Activated CD4-positive, alpha-beta T cell treated with anti-CD3 and anti-CD28 coated beads, Interleukin-2, amount 50 U/mL, for 48 hours (primary cell): Measurements from ENCODE around the gene TENT5C.

Source experiments
- DNase-seq, 2 experiments: peaks; one replicate each; pipeline ENCODE4 v3.0.0-alpha.2; 2020

The TENT5C gene

DNA sequence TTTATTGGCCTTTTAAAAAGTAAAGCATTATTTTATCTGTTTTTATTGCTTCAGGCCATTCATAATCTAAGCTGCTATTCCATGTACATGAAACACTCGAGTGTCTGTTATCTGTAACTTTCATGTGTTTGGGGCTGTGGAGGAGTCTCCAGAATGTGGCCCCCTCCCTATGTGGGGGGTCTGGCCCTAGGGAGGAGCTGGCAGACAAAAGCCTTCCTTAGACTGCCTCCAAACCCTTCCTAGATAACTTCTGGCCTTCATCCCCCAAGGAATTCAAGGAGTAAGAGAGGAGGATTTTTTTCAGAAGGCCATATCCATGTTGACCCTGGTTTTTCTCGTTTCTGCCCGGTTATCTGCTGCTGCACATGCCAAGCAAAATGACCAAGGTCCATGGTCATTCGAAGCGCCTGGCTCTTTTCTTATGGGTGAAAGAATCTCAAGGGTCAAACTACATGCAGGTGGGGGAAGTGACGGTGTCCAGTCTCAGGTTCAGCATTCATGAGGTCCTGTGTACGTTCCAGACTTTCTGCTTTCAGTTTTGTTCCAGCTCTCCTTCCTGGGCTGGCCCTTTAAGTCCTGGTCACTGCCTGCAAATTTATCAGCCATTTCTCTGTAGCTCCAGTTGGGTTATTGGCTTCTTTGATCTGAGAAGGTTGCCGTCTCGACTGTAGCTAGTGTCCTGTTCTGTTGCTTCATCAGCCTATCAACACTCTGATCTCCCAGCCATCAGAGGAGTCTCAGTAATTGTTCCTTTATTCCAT is 8.3 kb downstream of the TENT5C start:
- DNase-seq: no peak

DNA sequence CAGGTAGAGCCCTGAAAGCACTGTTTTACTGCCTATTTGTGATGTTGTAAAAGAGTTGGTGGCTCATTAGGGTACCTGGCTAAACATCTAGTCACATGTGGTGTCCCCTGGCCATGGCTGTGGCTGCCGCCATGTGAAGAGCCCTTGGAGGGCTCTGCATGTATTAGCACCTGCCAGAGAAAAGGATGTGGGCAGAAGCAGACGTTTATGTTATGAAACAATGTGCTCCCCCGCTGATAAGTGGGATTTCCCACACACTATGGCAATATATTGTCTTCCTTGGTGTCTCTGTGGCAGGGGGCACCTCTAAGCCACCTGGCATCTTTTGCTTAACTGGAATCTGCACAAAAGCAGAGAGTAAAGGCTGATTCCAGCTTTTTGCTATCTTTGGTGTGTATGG is 9.6 kb downstream of the TENT5C start:
- peak; percentile 17 for DNase-seq

GRCh38 chr1:117616356-117616755 is 10.5 kb downstream of the TENT5C start:
- DNase-seq: no peak

GRCh38 chr1:117616967-117617366 is 11.1 kb downstream of the TENT5C start:
- DNase-seq: no peak

GRCh38 chr1:117618450-117619122 is 12.7 kb downstream of the TENT5C start:
- no peak for DNase-seq

GRCh38 chr1:117620440-117620839 is 14.6 kb downstream of the TENT5C start:
- no peak for DNase-seq

- no peak for DNase-seq
These were observed 15.5 kb downstream of the TENT5C start for GRCh38 chr1:117621316-117621715.

DNA sequence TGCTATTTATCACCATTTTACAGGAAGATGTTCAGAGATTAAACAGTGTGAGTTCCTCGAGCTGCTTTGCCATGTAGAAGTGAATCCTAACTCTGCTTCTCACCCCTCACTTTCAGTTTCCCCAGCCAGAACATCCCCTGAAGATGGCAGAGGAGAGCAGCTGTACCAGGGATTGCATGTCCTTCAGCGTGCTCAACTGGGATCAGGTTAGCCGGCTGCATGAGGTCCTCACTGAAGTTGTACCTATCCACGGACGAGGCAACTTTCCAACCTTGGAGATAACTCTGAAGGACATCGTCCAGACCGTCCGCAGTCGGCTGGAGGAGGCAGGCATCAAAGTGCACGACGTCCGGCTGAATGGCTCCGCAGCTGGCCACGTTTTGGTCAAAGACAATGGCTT is 16.9 kb downstream of the TENT5C start:
- DNase-seq: no peak

DNA sequence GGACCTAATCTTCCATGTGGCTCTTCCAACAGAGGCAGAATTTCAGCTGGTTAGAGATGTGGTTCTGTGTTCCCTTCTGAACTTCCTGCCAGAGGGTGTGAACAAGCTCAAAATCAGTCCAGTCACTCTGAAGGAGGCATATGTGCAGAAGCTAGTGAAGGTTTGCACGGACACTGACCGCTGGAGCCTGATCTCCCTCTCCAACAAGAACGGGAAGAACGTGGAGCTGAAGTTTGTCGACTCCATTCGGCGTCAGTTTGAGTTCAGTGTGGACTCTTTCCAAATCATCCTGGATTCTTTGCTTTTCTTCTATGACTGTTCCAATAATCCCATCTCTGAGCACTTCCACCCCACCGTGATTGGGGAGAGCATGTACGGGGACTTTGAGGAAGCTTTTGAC is 17.3 kb downstream of the TENT5C start:
- DNase-seq: no peak

- DNase-seq: no peak
These were observed 17.9 kb downstream of the TENT5C start for GRCh38 chr1:117623698-117624097.

GRCh38 chr1:117627546-117628130 is 21.8 kb downstream of the TENT5C start:
- DNase-seq: no peak

DNA sequence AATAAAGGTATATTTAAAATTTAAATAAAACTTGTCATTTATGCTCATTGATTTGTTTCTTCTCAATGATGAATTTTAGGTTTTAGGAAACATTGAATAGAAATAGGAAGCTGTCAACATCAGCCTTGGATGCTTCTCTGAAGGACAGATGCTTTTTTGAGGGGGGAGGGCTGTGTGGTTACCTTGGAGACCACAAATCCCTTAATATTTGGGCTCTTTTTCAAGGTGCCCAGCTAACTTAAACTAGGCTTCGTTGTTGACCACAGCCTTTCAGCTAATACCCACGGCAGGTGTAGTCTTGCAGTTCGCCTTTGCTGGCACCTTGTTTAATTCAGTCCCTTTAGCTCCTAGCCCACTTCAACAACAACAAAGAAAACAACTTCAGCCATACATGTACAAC is 22.5 kb downstream of the TENT5C start:
- no peak for DNase-seq

- no peak for DNase-seq
These were observed 24.0 kb downstream of the TENT5C start for GRCh38 chr1:117629625-117630422.

GRCh38 chr1:117630423-117630998 is 24.7 kb downstream of the TENT5C start:
- no peak for DNase-seq

GRCh38 chr1:117631359-117632160 is 25.7 kb downstream of the TENT5C start:
- no peak for DNase-seq

DNA sequence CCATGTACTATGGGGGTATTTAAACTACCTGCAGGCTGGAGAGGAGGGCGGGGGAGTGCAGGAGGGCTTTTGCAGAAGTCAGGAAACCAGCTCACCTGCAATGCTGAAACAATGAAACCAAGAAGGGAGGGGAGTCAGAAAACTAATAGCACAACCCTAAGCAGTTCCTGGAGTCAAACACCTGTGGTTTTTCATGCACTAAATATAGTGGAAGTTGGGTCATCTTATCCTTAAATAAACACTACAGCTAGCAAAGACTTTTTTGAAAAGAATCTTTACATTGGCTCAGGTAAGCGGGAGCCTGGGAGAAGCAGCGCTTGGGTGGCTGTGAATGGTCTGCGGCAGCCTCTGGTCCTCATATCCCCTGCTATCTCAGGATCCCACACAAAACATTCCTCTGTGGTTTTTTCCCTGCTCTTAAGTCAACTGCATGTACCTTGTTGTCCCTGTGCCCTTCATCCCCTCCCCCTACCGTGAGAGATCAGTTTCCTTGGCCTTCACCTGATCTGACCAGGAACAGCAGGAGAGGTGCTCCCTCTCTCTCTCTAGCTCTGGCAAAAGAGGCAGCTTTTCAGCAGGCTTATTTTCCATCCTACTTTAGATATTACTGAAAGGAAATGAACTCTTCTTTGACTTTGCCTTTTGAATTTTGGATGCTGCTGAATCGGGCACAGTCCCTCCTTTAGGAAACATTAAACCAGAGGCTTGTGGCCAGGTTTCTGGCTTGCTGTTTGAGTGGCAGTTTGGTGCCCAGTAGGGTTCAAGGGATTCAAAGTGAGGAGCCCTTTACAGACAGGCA is 26.6 kb downstream of the TENT5C start:
- DNase-seq: no peak

DNA sequence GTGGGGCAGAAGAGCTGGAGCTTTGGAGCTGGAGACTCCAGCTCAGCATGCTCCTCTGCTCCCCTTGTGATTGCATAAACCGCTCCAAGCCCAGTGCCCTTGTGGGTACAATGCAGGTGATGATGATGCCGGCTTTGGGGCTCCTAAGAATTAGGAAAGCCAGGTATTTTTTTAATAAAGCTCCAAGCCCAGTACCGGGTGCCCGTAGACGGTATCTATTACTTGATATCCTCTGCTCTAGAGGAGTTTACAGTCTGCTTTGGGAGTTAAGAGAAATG is 27.2 kb downstream of the TENT5C start:
- DNase-seq: no peak

- DNase-seq: no peak
These were observed 27.6 kb downstream of the TENT5C start for GRCh38 chr1:117633423-117633822.

- DNase-seq: no peak
These were observed 28.1 kb downstream of the TENT5C start for GRCh38 chr1:117633936-117634335.

- no peak for DNase-seq
These were observed 28.8 kb downstream of the TENT5C start for GRCh38 chr1:117634631-117635030.

DNA sequence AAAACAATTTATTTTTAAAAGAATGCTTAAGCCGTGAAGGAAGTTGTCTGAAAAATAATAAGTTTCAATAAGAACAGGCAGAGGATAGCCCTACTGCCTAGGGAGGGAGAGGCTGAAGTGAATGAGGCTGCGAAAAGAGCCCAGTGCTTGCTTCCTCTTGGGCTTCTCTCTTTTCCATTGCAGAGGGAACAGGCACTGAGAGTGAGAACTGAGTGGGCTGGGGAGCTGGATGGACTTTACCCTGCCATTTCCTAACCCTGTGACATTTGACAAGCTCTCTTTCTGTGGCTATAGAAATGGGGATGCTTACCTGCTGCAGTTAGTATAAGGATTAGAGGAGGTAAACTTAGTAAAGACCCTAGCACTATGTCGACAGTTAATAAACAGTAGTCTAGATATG is 30.0 kb downstream of the TENT5C start:
- no peak for DNase-seq
